Nephron (organoid): ENCODE results near the gene MDC1.
"Not testable (repeated sequence)": the region's sequence is repeated elsewhere in the genome, so short reads cannot be mapped to it uniquely, and the experiment has no call there.

Experiments used
- H3K27ac Mint-ChIP-seq, 3 experiments: 2 replicates each; pipeline ENCODE4 v1.8.0; 2020; ENCODE audit warnings: mixed read lengths in 3 of 3, mild to moderate bottlenecking in 2 of 3, moderate library complexity in 1 of 3
- H3K27me3 Mint-ChIP-seq: 2 replicates; pipeline ENCODE4 v1.8.0; 2021; ENCODE audit warnings: low read depth, mild to moderate bottlenecking, moderate library complexity, mixed read lengths
- H3K36me3 Mint-ChIP-seq: 2 replicates; pipeline ENCODE4 v1.8.0; 2020; ENCODE audit warnings: low read depth, mixed read lengths
- H3K4me1 Mint-ChIP-seq: 2 replicates; pipeline ENCODE4 v1.8.0; 2020; ENCODE audit warnings: mixed read lengths
- H3K4me3 Mint-ChIP-seq, 3 experiments: 2 replicates each; pipeline ENCODE4 v1.8.0; 2020; ENCODE audit warnings: mild to moderate bottlenecking in 3 of 3, mixed read lengths in 3 of 3, moderate library complexity in 2 of 3
- H3K9me3 Mint-ChIP-seq: 2 replicates; pipeline ENCODE4 v1.8.0; 2020; ENCODE audit warnings: mixed read lengths
- CTCF ChIP-seq, 3 experiments: fragments of 200-600 bp; sonication (generic); IDR thresholded peaks; one replicate each; pipeline ENCODE4 v1.5.0; 2021; ENCODE audit warnings: antibody characterized with exemption in 3 of 3; ENCODE audit not compliant: unreplicated experiment in 3 of 3

MDC1 gene

GRCh38 chr6:30720738-30721197 lies 3.7 kb upstream of the MDC1 start:
- peak overlapping the region; percentile 97 to 99 (median 99) for H3K27ac Mint-ChIP-seq
- H3K9me3 Mint-ChIP-seq = no peaks in the 10 kb centered on the region
- peaks cover 46% of the 10 kb centered on the region for H3K36me3 Mint-ChIP-seq
- TF ChIP-seq CTCF (IDR thresholded peaks at IDR 0.05; ENCODE audit: unreplicated experiment in 3 of 3) = no peak
- H3K27me3 Mint-ChIP-seq = no peaks in the 10 kb centered on the region
- H3K4me3 Mint-ChIP-seq = peak overlapping the region; percentile 99
- peaks cover 63% of the 10 kb centered on the region for H3K4me1 Mint-ChIP-seq

GRCh38 chr6:30719791-30720737 lies 3.0 kb upstream of the MDC1 start, which contains the start of gene TUBB:
TSS of gene TUBB (plus strand) at chr6:30720352. CDS start at chr6:30720507, 155 bp downstream.
- Mint-ChIP-seq H3K27me3 (no peaks in the 10 kb centered on the region), H3K9me3 (no peaks in the 10 kb centered on the region), H3K4me1 (peaks cover 62% of the 10 kb centered on the region), H3K36me3 (peaks cover 44% of the 10 kb centered on the region), H3K4me3 (peak within 1 kb of the TSS; percentile 99), H3K27ac (peak within 1 kb of the TSS; percentile 97 to 99 (median 99))
- TF ChIP-seq CTCF (IDR thresholded peaks at IDR 0.05; ENCODE audit: unreplicated experiment in 3 of 3) = no peak

- H3K9me3 Mint-ChIP-seq = no peaks in the 10 kb centered on the region
- peaks cover 43% of the 10 kb centered on the region for H3K36me3 Mint-ChIP-seq
- peak overlapping the region; percentile 97 to 99 (median 99) for H3K27ac Mint-ChIP-seq
- no peaks in the 10 kb centered on the region for H3K27me3 Mint-ChIP-seq
- peak overlapping the region; percentile 99 for H3K4me3 Mint-ChIP-seq
- TF ChIP-seq CTCF (IDR thresholded peaks at IDR 0.05; ENCODE audit: unreplicated experiment in 3 of 3) = no peak
- peaks cover 55% of the 10 kb centered on the region for H3K4me1 Mint-ChIP-seq
Observed at GRCh38 chr6:30719356-30719755, 2.3 kb upstream of the MDC1 start.

- Mint-ChIP-seq H3K4me1 (peaks cover 43% of the 10 kb centered on the region), H3K4me3 (peak overlapping the region; percentile 99), H3K36me3 (peaks cover 39% of the 10 kb centered on the region), H3K27ac (peak overlapping the region; percentile 100)
- H3K9me3 Mint-ChIP-seq, H3K27me3 Mint-ChIP-seq: not testable (repeated sequence)
- peak in 1 of 3 experiments; percentile 5 for TF ChIP-seq CTCF (IDR thresholded peaks at IDR 0.05; ENCODE audit: unreplicated experiment in 3 of 3)
Observed at GRCh38 chr6:30717845-30718720, 1.0 kb upstream of the MDC1 start.

- Mint-ChIP-seq H3K9me3 (no peaks in the 10 kb centered on the region), H3K36me3 (peaks cover 40% of the 10 kb centered on the region), H3K27ac (peak overlapping the region; percentile 100), H3K4me1 (peaks cover 34% of the 10 kb centered on the region), H3K27me3 (no peaks in the 10 kb centered on the region), H3K4me3 (peak overlapping the region; percentile 93 to 95 (median 94))
- TF ChIP-seq CTCF (IDR thresholded peaks at IDR 0.05; ENCODE audit: unreplicated experiment in 3 of 3) = no peak
Observed at GRCh38 chr6:30716879-30717128, 277 bp downstream of the MDC1 start.
